Rectal smooth muscle tissue (tissue), 1 donor: Measurements from ENCODE around the gene SKAP1.
"Not testable (repeated sequence)": the region's sequence is repeated elsewhere in the genome, so short reads cannot be mapped to it uniquely, and the experiment has no call there.

Experiments
- H3K27ac ChIP-seq: one replicate; pipeline ENCODE4 v1.7.0; 2013; ENCODE audit warnings: low read depth, low read length, inconsistent platforms
- H3K27me3 ChIP-seq: one replicate; pipeline ENCODE4 v1.7.0; 2013; ENCODE audit warnings: low read length; ENCODE audit not compliant: control insufficient read depth, insufficient read depth
- H3K36me3 ChIP-seq: one replicate; pipeline ENCODE4 v1.7.0; 2013; ENCODE audit warnings: low read length; ENCODE audit not compliant: control insufficient read depth, insufficient read depth
- H3K4me1 ChIP-seq: one replicate; pipeline ENCODE4 v1.7.0; 2013; ENCODE audit warnings: low read length; ENCODE audit not compliant: control insufficient read depth, insufficient read depth
- H3K4me3 ChIP-seq: one replicate; pipeline ENCODE4 v1.7.0; 2013; ENCODE audit warnings: low read length
- H3K9ac ChIP-seq: one replicate; pipeline ENCODE4 v1.7.0; 2013; ENCODE audit warnings: low read length

The SKAP1 gene

DNA sequence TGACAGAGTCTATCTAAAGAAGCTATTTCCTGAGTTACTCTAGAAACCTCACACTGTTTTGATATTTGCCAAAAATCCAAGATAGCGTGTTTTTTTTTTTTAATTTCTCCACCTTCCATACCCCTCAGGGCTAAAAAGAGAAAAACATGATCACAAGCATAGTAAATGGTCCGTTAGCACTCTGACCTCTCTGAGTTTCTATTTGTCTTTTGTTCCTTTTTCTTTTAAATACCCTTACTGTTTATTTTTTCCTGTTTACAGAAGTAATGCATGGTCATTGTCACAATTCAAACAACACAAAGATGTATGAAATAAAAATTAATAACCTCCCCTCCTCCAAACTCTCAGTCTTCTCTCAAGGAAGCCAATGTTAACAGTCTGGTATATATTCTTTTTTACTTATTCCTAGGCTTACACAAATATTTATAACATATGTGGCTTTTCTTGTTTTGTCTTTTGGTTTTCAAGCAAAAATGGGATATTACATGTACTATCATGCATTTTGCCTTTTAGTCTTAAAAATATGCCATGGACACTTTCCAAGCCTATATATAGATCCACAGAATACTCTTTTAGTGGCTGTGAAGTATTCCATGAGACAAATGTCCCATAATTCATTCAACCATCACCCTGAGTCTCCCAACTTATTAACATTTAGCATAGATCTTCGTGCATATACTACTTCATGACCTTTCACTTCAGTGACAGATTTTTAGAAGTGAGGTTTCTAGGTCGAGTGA, 3.1 kb downstream of the SKAP1 start:
- Histone ChIP-seq H3K27me3 (no peaks in the 10 kb centered on the region), H3K27ac (no peak overlapping the region), H3K4me3 (no peak overlapping the region), H3K9ac (no peak overlapping the region), H3K4me1 (no peaks in the 10 kb centered on the region), H3K36me3 (no peaks in the 10 kb centered on the region)

DNA sequence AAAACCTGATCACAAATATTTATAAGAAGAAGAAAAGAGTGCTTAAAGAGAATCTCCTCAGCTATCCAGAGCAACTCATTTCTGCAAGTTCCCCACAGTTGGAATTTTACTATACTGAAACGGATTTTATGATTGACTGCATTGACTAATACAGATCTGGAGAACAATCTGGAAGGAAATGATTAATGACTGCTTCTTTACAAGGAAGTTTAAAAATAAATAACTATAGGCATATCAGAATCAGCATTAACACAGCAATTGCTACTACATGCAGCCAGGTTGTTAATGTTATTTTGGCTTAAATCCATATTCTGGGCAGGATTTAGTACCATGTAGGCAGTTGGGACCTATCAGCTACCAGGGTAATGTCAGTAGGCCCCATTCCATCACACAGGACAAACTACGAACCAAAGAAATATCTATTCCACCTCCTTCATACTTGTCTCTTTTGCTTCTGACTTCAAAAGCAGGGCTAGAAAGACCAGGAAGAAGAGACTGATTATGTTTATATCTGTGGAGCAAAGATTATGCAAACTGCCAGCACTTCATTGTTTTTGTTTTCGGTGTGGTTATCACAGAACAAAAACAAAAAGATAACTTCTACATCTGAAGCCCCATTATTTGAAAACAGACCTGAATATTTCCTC, 3.9 kb downstream of the SKAP1 start:
- Histone ChIP-seq H3K27ac (no peak overlapping the region), H3K36me3 (no peaks in the 10 kb centered on the region), H3K9ac (no peak overlapping the region), H3K4me3 (no peak overlapping the region), H3K27me3 (no peaks in the 10 kb centered on the region), H3K4me1 (no peaks in the 10 kb centered on the region)

DNA sequence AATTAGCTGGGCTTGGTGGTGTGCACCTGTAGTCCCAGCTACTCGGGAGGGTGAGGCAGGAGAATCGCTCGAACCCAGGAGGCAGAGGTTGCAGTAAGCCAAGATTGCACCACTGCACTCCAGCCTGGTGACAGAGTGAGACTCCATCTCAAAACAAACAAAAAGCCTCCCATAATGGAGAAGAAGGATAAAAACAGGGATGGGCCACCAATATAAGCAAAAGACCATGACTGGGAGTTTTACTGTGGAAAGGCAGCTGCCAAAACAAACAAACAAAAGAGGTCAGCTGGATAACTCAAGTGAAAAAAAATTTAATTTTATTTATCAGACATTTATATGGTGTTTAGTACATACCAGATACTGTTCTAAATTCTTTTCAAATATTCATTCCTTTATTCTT, 8.0 kb downstream of the SKAP1 start:
- not testable (repeated sequence) for H3K27me3 ChIP-seq, H3K36me3 ChIP-seq, H3K27ac ChIP-seq, H3K4me3 ChIP-seq, H3K4me1 ChIP-seq, H3K9ac ChIP-seq

DNA sequence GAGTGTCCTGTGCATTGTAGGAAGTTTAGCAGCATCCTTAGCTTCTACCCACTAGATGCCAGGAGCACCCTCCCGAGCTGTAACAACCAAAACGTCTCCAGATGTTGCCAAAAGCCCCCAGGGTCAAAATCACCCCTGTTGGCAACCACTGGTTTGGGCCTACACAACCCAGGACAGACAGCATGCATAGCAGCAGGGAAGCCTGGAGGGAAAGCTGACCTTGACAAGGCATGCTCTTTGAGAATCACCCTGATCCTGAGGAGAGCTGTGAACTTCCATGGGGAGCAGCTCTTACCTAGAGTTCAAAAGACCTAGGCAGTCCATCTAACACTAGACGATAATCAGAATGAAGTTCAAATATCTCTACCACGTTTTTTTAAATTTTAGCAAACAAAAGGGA, 9.2 kb downstream of the SKAP1 start:
- no peak overlapping the region for H3K9ac ChIP-seq
- no peak overlapping the region for H3K4me3 ChIP-seq
- no peaks in the 10 kb centered on the region for H3K36me3 ChIP-seq
- H3K27me3 ChIP-seq: no peaks in the 10 kb centered on the region
- no peak overlapping the region for H3K27ac ChIP-seq
- H3K4me1 ChIP-seq: no peaks in the 10 kb centered on the region

- Histone ChIP-seq H3K4me1 (no peaks in the 10 kb centered on the region), H3K27ac (no peak overlapping the region), H3K4me3 (no peak overlapping the region), H3K27me3 (no peaks in the 10 kb centered on the region), H3K36me3 (no peaks in the 10 kb centered on the region), H3K9ac (no peak overlapping the region)
These were observed 13.0 kb downstream of the SKAP1 start for GRCh38 chr17:48416971-48417370.

GRCh38 chr17:48413613-48414405, 16.2 kb downstream of the SKAP1 start:
- Histone ChIP-seq H3K4me1 (no peaks in the 10 kb centered on the region), H3K4me3 (no peak overlapping the region), H3K27me3 (no peaks in the 10 kb centered on the region)

DNA sequence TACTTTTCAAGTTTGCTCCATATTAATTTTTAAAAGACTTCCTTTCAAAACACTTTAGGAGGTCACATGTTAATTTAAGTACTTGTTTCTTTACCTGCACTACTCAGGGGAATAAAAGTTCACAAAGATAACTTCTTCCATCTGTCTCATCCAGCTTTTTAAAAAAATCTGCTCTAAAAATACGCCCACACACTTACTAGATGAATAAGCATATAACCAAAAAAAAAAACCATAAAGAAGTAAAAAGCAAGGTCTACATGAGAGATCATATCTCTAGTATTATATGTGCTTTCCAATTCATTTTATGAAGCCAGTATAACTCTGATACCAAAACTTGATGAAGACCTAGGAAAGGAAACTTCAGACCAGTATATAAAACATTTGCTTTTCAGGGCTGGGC, 17.2 kb downstream of the SKAP1 start:
- H3K4me3 ChIP-seq: no peak overlapping the region
- no peak overlapping the region for H3K9ac ChIP-seq
- H3K36me3 ChIP-seq: no peaks in the 10 kb centered on the region
- H3K27ac ChIP-seq: no peak overlapping the region
- H3K27me3 ChIP-seq: no peaks in the 10 kb centered on the region
- no peaks in the 10 kb centered on the region for H3K4me1 ChIP-seq

More at GRCh38 chr17:48413613-48414405, 16.2 kb downstream of the SKAP1 start:
- no peak overlapping the region for H3K9ac ChIP-seq
- no peak overlapping the region for H3K27ac ChIP-seq
- no peaks in the 10 kb centered on the region for H3K36me3 ChIP-seq

GRCh38 chr17:48410821-48411220, 19.2 kb downstream of the SKAP1 start:
- not testable (repeated sequence) for H3K4me3 ChIP-seq, H3K36me3 ChIP-seq, H3K27me3 ChIP-seq, H3K9ac ChIP-seq, H3K4me1 ChIP-seq, H3K27ac ChIP-seq

GRCh38 chr17:48409607-48410006, 20.4 kb downstream of the SKAP1 start:
- Histone ChIP-seq H3K4me3 (no peak overlapping the region), H3K4me1 (no peaks in the 10 kb centered on the region), H3K27ac (no peak overlapping the region), H3K36me3 (no peaks in the 10 kb centered on the region), H3K27me3 (no peaks in the 10 kb centered on the region), H3K9ac (no peak overlapping the region)

GRCh38 chr17:48406936-48407567, 23.0 kb downstream of the SKAP1 start:
- no peaks in the 10 kb centered on the region for H3K36me3 ChIP-seq
- H3K4me1 ChIP-seq: no peaks in the 10 kb centered on the region
- H3K27ac ChIP-seq: no peak overlapping the region
- no peaks in the 10 kb centered on the region for H3K27me3 ChIP-seq
- H3K9ac ChIP-seq: no peak overlapping the region
- no peak overlapping the region for H3K4me3 ChIP-seq

DNA sequence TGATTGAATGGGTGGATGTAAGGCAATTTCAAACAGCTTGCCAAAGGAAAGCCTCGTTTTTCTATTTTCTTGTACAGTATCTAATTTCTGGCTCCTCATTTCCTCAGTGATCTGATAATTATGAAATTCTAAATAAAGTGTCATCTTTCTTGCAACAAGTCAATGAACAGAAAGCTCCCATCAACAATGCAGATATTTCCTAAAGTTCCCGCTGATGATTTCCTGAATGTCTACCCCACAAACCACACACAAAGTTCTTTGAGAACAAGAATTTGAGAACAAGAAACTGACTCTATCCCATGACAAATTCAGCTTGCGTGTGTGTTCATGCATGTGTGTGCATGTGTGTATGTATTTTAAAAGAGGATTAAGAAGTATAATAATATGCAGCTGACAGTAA, 35.2 kb downstream of the SKAP1 start:
- no peak overlapping the region for H3K4me3 ChIP-seq
- H3K4me1 ChIP-seq: no peaks in the 10 kb centered on the region
- H3K36me3 ChIP-seq: no peaks in the 10 kb centered on the region
- no peak overlapping the region for H3K9ac ChIP-seq
- no peaks in the 10 kb centered on the region for H3K27me3 ChIP-seq
- no peak overlapping the region for H3K27ac ChIP-seq

GRCh38 chr17:48393283-48393682, 36.7 kb downstream of the SKAP1 start:
- no peak overlapping the region for H3K9ac ChIP-seq
- no peak overlapping the region for H3K27ac ChIP-seq
- no peaks in the 10 kb centered on the region for H3K36me3 ChIP-seq
- H3K4me3 ChIP-seq: no peak overlapping the region
- H3K27me3 ChIP-seq: no peaks in the 10 kb centered on the region
- H3K4me1 ChIP-seq: no peaks in the 10 kb centered on the region
